MM.1S (cell line): ENCODE results near the gene APOBEC3G.

Experiments
- DNase-seq: peaks from one replicate; pipeline ENCODE4 v3.0.0-alpha.2; 2015
- H2AFZ ChIP-seq: fragments of 300-600 bp; sonication (generic); 2 replicates; pipeline ENCODE4 v1.6.0; 2016; ENCODE audit warnings: antibody characterized with exemption, low read length
- H3F3A ChIP-seq: fragments of 300-600 bp; sonication (generic); 2 replicates; pipeline ENCODE4 v1.6.1; 2016; ENCODE audit warnings: mild to moderate bottlenecking, antibody characterized with exemption, low read length, moderate library complexity, mixed read lengths; ENCODE audit not compliant: insufficient read depth
- H3K27ac ChIP-seq: fragments of 300-600 bp; sonication (generic); 2 replicates; pipeline ENCODE4 v1.5.1; 2016; ENCODE audit warnings: mild to moderate bottlenecking, low read length
- H3K27me3 ChIP-seq: fragments of 300-600 bp; sonication (generic); replicated peaks from 2 replicates; pipeline ENCODE4 v1.6.0; 2016; ENCODE audit warnings: low read length; ENCODE audit not compliant: insufficient read depth
- H3K36me3 ChIP-seq: fragments of 300-600 bp; sonication (generic); replicated peaks from 2 replicates; pipeline ENCODE4 v1.6.1; 2016; ENCODE audit warnings: mild to moderate bottlenecking, low read length, mixed read lengths; ENCODE audit not compliant: insufficient read depth
- H3K4me1 ChIP-seq: fragments of 300-600 bp; sonication (generic); 2 replicates; pipeline ENCODE4 v1.6.1; 2016; ENCODE audit warnings: low read length, mixed read lengths
- H3K4me2 ChIP-seq: fragments of 300-600 bp; sonication (generic); 2 replicates; pipeline ENCODE4 v1.6.0; 2016; ENCODE audit warnings: low read depth, low read length
- H3K4me3 ChIP-seq: fragments of 300-600 bp; sonication (generic); 2 replicates; pipeline ENCODE4 v1.5.1; 2016; ENCODE audit warnings: low read length, mixed read lengths
- H3K79me2 ChIP-seq: fragments of 300-600 bp; sonication (generic); 2 replicates; pipeline ENCODE4 v1.6.1; 2016; ENCODE audit warnings: mixed run types, low read length, mixed read lengths
- H3K9ac ChIP-seq: fragments of 300-600 bp; sonication (generic); 2 replicates; pipeline ENCODE4 v1.6.1; 2016; ENCODE audit warnings: low read length, mixed read lengths
- H3K9me2 ChIP-seq: fragments of 300-600 bp; sonication (generic); replicated peaks from 2 replicates; pipeline ENCODE4 v1.6.1; 2016; ENCODE audit warnings: mild to moderate bottlenecking, low read length, mixed read lengths; ENCODE audit not compliant: insufficient read depth
- H3K9me3 ChIP-seq: fragments of 300-600 bp; sonication (generic); replicated peaks from 2 replicates; pipeline ENCODE4 v1.6.1; 2016; ENCODE audit warnings: mild to moderate bottlenecking, low read length, mixed read lengths; ENCODE audit not compliant: insufficient read depth
- H4K20me1 ChIP-seq: fragments of 300-600 bp; sonication (generic); 2 replicates; pipeline ENCODE4 v1.6.1; 2016; ENCODE audit warnings: mild to moderate bottlenecking, low read length, moderate library complexity, mixed read lengths; ENCODE audit not compliant: insufficient read depth
- EZH2 ChIP-seq: fragments of 300-600 bp; sonication (generic); optimal IDR thresholded peaks from 2 replicates; pipeline ENCODE3; 2017; ENCODE audit warnings: low read depth, mild to moderate bottlenecking, antibody characterized with exemption, low read length, mixed read lengths
- EZH2phosphoT487 ChIP-seq: fragments of 300-600 bp; sonication (generic); IDR thresholded peaks from 2 replicates; pipeline ENCODE4 v1.6.1; 2018; ENCODE audit warnings: antibody characterized with exemption, low read length
- TF ChIP-seq, protein P1 (sequence below): fragments of 300-600 bp; sonication (generic); IDR thresholded peaks from 2 replicates; pipeline ENCODE4 v1.5.1; 2016; ENCODE audit warnings: antibody characterized with exemption, low read length, mixed read lengths

Gene APOBEC3G

DNA sequence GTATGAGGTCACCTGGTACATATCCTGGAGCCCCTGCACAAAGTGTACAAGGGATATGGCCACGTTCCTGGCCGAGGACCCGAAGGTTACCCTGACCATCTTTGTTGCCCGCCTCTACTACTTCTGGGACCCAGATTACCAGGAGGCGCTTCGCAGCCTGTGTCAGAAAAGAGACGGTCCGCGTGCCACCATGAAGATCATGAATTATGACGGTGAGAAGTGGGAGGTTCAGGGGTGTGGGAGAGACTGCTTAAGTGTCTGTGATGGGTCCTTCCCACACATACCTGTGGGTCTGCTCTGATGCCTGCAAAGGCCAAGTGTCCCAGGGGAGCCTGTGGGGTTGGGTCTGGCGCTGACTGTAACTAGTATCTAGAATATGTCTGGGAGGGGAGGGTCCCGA lies 3.9 kb downstream of the APOBEC3G start:
- H3K4me2 ChIP-seq, result no peak overlapping the region
- TF ChIP-seq EZH2phosphoT487 (no peak), EZH2 (no peak)
- TF ChIP-seq, protein P1, sequence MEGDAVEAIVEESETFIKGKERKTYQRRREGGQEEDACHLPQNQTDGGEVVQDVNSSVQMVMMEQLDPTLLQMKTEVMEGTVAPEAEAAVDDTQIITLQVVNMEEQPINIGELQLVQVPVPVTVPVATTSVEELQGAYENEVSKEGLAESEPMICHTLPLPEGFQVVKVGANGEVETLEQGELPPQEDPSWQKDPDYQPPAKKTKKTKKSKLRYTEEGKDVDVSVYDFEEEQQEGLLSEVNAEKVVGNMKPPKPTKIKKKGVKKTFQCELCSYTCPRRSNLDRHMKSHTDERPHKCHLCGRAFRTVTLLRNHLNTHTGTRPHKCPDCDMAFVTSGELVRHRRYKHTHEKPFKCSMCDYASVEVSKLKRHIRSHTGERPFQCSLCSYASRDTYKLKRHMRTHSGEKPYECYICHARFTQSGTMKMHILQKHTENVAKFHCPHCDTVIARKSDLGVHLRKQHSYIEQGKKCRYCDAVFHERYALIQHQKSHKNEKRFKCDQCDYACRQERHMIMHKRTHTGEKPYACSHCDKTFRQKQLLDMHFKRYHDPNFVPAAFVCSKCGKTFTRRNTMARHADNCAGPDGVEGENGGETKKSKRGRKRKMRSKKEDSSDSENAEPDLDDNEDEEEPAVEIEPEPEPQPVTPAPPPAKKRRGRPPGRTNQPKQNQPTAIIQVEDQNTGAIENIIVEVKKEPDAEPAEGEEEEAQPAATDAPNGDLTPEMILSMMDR, result no peak
- no peak for DNase-seq
- no peak overlapping the region for H2AFZ ChIP-seq
- no peaks in the 10 kb centered on the region for H3K9me2 ChIP-seq
- H3K27me3 ChIP-seq, result no peaks in the 10 kb centered on the region
- peaks cover 7% of the 10 kb centered on the region for H3F3A ChIP-seq
- no peaks in the 10 kb centered on the region for H4K20me1 ChIP-seq
- H3K9me3 ChIP-seq, result no peaks in the 10 kb centered on the region
- H3K36me3 ChIP-seq, result no peaks in the 10 kb centered on the region
- no peak overlapping the region for H3K4me3 ChIP-seq
- no peaks in the 10 kb centered on the region for H3K4me1 ChIP-seq
- no peak overlapping the region for H3K27ac ChIP-seq
- peaks cover 34% of the 10 kb centered on the region for H3K79me2 ChIP-seq
- H3K9ac ChIP-seq, result no peak overlapping the region

DNA sequence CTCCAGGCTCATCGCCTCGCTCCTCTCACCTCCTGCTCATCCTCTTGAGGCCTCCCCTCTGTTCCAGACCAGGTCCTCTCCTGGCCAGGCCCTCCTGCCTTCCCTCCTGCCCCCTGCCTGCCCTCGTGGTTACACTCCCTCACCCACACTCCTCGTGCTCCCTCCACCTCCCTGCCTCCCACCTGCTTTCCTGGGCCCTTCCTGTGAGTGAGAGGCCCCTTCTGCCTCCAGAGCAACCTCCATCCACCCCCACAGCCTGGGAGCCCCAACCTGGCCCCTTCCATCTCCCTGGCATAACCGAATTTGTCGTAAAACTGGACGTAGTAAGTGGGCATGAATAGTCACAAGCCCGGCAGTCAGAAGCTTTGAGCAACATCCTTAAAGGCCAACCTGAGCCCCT lies 4.5 kb downstream of the APOBEC3G start:
- no peak for DNase-seq
- Histone ChIP-seq H4K20me1 (no peaks in the 10 kb centered on the region), H3F3A (peaks cover 7% of the 10 kb centered on the region), H3K27me3 (no peaks in the 10 kb centered on the region), H2AFZ (no peak overlapping the region), H3K9ac (no peak overlapping the region), H3K4me1 (no peaks in the 10 kb centered on the region), H3K9me3 (no peaks in the 10 kb centered on the region), H3K36me3 (no peaks in the 10 kb centered on the region), H3K79me2 (peaks cover 34% of the 10 kb centered on the region), H3K9me2 (no peaks in the 10 kb centered on the region), H3K4me3 (no peak overlapping the region), H3K4me2 (no peak overlapping the region), H3K27ac (no peak overlapping the region)
- no peak for TF ChIP-seq EZH2phosphoT487
- TF ChIP-seq, protein P1, result no peak
- TF ChIP-seq EZH2, result no peak

DNA sequence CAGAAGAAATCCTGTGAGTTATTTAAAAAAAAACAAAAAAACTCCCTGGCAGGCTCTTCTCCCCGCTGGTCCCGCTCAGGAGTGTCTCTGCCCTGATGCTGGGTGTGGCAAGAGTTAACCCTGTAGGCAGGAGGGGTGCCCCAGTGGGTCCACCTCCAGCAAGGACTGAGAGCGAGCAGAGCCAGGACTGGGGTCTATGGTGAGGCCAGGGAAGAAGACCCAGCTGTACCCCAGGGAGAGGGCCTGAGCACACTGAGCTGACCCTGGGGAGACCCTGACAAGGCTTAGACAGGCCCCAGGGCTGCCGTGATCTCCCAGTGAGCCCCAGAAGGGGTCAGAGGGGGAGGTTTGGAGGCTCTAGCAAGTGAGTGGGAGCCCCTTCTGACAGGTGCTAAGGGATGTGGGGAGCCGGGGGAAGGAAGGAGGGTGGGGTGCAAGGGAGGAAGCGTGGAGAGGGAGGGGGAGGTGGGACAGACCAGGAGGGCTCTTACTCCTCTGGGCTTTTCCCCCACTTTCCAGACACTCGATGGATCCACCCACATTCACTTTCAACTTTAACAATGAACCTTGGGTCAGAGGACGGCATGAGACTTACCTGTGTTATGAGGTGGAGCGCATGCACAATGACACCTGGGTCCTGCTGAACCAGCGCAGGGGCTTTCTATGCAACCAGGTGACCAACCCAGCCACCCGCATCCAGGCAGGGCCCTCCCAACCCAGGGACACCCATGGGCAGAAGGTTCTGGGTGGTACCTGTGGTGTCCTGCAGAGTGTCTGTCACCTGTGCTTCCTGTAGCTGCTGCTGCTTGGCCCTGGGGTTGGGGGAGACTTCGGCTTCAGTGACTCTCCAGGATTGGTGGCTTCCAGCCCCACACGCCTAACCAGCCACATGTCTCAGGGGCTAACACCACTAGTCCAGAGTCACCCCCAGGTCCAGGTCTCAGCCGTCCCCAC lies 6.4 kb downstream of the APOBEC3G start:
- no peaks in the 10 kb centered on the region for H3K9me2 ChIP-seq
- DNase-seq, result no peak
- no peaks in the 10 kb centered on the region for H4K20me1 ChIP-seq
- no peaks in the 10 kb centered on the region for H3K36me3 ChIP-seq
- no peaks in the 10 kb centered on the region for H3K4me1 ChIP-seq
- H3F3A ChIP-seq, result peaks cover 4% of the 10 kb centered on the region; the same call in 1 of the 2 replicates
- no peak overlapping the region for H3K4me3 ChIP-seq
- H3K27me3 ChIP-seq, result no peaks in the 10 kb centered on the region
- TF ChIP-seq, protein P1, result no peak
- TF ChIP-seq EZH2phosphoT487 (no peak), EZH2 (no peak)
- no peak overlapping the region for H2AFZ ChIP-seq
- no peak overlapping the region for H3K9ac ChIP-seq
- peaks cover 21% of the 10 kb centered on the region for H3K79me2 ChIP-seq
- no peak overlapping the region for H3K4me2 ChIP-seq
- no peaks in the 10 kb centered on the region for H3K9me3 ChIP-seq
- no peak overlapping the region for H3K27ac ChIP-seq
